NCI-H1417 (cell line): ENCODE measurements around the gene BCL2A1.
"Not testable (repeated sequence)": the region's sequence is repeated elsewhere in the genome, so short reads cannot be mapped to it uniquely, and the experiment has no call there.

ENCODE experiments used
- DNase-seq, 3 experiments: peaks; one replicate each; lab custom pipeline; 2025; lab: John Stamatoyannopoulos, UW

BCL2A1 gene

DNA sequence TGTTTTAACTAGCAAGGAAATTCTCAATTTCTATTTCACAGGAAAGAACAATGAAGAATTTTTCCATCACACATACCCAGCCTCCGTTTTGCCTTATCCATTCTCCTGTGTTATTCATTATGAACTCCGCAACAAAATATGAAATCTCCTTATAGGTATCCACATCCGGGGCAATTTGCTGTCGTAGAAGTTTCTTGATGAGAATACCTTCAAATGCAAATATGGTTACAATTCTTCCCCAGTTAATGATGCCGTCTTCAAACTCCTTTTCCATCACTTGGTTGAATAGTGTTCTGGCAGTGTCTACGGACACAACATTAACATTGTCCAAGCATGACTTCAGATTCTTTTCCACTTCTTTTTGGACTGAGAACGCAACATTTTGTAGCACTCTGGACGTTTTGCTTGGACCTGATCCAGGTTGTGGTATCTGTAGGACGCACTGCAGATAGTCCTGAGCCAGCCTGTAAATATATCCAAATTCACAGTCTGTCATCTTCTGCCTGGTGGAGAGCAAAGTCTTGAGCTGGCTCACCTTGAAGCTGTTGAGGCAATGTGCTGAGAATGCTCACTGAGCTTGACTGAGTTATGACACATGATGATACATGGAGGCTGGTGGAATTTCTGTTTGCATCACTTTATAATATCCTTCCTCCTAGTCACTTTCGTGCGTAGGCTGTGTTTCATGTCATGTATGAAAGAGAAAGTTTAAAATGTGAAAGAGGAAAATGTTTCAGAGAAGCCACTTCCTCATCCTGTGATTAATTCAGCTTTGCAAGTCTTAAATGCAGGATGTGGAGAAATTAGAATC lies at the start of gene BCL2A1:
Gene BCL2A1, minus strand, starts transcription at position 573 of the 811 bp plus-strand sequence. Its CDS starts 77 bp downstream, at position 496.
- DNase-seq, result no peak

DNA sequence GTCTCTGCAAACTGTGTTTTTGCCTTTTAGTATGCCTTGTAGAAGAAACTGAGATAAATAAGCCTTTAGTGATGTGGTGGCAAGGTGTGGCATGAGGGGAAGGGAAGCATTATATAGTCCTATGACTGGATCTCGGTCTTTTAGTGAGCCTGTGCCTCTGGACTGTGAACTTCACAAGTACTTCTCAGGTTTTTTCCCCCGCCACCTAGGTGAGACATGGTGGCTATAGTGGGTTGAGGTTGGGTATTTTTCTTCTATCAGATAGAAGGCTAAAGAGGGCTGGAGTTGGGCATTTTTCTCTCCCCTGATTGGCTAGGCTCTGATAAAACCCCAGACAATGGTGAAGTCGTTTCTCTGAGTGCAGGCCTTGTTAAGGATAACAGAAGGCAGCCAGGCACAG lies 49.7 kb upstream of the BCL2A1 start:
- no peak for DNase-seq

DNA sequence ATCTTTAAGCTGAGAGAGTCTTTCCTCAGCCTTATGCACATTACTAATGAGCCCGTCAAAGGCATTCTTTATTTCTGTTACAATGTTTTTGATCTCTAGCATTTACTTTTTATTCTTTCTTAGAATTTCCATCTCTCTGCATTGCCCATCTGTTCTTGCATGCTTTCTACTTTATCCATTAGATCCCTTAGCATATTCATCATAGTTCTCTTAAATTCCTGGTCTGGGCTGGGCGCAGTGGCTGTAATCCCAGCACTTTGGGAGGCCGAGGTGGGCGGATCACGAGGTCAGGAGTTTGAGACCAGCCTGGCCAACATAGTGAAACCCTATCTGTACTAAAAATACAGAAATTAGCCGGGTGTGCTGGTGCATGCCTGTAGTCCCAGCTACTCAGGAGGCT lies 49.2 kb upstream of the BCL2A1 start:
- not testable (repeated sequence) for DNase-seq

DNA sequence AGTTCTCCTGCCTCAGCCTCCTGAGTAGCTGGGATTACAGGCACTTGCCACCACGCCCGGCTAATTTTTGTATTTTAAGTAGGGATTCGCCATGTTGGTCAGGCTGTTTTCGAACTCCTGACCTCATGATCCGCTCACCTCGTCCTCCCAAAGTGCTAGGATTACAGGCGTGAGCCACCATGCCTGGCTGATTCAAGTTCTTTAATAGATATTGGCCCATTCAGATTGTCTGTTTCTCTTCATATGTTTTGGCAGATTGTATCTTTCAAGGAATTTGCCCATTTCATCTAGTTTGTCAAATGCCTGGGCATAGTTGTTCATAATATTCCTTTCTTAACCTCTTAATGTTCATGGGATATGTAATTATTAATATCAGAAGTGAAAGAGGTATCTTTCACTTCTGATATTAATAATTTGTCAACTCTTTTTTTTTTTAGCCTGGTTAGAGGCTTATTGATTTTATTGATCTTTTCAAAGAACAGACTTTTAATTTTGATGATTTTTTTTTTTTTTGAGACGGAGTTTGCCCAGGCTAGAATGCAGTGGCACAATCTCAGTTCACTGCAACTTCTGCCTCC lies 48.3 kb upstream of the BCL2A1 start:
- no peak for DNase-seq

DNA sequence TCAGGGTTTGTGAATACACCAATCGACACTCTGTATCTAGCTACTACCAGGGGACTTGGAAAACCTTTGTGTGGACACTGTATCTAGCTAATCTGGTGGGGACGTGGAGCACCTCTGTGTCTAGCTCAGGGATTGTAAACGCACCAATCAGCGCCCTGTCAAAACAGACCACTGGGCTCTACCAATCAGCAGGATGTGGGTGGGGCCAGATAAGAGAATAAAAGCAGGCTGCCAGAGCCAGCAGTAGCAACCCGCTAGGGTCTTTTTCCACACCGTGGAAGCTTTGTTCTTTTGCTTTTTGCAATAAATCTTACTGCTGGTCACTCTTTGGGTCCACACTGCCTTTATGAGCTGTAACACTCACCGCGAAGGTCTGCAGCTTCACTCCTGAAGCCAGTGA lies 46.1 kb upstream of the BCL2A1 start:
- not testable (repeated sequence) for DNase-seq

DNA sequence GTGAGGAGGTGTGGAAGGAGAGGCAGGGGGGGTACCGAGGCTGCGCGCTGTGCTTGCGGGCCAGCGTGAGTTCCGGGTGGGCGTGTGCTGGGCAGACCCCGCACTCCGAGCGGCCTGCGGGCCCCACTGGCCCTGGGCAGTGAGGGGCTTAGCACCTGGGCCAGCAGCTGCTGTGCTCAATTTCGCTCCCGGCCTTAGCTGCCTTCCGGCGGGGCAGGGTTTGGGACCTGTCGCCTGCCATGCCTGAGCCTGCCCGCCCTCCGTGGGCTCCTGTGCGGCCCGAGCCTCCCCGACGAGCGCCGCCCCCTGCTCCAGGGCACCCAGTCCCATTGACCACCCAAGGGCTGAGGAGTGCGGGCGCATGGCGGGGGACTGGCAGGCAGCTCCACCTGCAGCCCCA lies 45.5 kb upstream of the BCL2A1 start:
- DNase-seq, result not testable (repeated sequence)

DNA sequence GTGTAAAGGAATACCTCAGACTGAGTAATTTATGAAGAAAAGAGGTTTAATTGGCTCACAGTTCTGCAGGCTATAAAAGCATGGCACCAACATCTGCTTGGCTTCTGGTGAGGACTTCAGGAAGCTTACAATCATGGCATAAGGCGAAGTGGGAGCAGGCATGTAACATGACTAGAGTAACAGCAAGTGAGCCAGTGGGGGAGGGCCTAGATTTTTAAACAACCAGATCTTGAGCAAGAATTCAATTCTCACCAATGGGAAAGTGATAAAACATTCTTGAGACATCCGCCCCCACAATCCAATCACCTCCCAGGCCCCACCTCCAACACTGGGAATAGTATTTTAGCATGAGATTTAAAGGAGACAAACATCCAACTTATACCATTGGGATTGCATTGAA lies 44.2 kb upstream of the BCL2A1 start:
- no peak for DNase-seq

DNA sequence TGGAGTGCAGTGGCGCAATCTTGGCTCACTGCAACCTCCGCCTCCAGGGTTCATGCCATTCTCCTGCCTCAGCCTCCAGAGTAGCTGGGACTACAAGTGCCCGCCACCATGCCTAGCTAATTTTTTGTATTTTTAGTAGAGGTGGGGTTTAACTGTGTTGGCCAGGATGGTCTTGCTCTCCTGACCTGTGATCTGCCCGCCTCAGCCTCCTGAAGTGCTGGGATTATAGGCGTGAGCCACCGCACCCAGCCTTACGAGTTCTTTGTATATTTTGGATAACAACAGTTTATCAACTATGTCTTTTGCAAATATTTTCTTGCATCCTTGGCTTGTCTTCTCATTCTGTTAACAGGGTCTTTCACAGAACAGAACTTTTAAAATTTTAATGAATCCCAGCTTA lies 43.2 kb upstream of the BCL2A1 start:
- DNase-seq, result not testable (repeated sequence)

DNA sequence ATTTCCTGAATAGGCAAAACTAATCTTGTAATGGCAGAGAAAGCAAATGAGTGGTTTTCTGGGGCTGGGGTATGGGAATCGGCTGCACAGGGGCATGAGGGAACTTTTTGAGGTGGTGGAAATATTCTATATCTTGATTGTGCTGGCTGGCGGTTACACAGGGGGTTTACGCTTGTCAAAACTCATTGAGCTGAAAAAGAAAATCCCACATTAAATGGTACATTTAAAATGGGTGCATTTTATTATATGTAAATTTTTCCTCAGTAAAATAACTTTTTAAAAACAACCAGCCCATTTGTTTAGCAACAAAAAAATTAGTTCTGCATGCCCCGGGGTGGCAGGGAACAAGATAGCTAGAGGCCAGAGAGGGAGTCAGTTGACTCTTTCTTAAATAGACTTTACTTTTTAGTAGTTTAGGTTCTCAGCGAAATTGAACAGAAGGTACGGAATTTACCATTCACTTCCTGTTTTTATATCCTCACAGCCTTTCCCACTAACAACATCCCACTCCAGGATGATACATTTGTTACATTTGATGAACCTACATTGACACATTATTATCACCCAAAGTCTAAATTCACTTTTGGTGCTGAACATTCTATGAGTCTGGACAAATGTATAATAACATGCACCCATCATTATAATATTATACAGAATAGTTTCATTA lies 41.2 kb upstream of the BCL2A1 start:
- no peak for DNase-seq

DNA sequence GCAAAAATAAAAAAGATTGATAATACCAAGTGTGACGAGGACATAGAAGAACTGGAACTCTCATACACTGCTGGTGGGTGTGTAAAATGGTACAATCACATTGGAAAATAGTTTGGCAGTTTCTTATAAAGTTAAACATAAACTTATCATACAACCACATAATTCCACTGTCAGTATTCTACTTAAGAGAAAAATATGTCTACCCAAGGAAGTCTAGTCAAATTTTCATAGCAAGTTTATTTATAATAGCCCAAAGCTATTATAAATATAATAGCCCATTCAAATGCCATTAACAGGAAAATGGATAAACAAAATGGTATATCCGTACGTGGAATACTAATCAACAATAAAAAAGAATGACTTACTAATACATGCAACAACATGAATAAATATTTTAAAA lies 40.6 kb upstream of the BCL2A1 start:
- DNase-seq, result no peak

DNA sequence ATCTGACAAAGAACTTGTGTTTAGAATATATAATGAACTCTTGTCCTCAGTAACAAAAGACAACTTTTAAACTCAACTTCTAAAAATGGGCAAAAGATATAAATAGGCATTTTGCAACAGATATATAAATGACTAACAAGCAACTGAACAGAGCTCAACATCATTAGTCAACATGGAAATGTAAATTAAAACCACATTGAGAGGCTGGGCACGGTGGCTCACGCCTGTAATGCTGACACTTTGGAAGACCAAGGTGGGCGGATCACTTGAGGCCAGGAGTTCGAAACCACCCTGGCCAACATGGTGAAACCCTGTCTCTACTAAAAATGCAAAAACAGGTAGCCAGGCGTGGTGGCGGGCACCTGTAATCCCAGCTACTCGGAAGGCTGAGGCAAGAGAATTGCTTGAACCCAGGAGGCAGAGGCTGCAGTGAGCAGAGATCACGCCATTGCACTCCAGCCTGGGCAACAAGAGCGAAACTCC lies 40.1 kb upstream of the BCL2A1 start:
- DNase-seq, result not testable (repeated sequence)

DNA sequence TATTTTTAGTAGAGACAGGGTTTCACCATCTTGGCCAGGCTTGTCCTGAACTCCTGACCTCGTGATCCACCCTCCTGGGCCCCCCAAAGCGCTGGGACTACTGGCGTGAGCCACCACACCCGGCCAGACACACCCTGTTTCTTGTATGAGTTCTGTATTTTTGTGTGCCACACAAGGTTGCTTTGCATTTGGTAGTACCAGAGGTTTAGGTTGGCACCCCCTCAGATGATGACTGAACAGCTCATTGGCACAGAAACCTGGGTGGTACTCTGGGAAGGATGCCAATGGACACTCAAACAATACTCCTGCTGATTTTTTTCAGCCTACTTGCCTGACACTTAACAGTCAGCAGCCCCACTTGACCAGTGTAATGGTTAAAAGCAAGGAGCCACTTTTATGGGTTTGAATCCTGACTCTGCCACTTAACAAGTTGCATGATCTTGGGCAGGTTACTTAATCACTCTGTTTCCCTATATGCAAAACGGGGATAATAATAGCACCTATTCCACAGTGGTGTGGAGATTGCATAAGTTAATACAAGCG lies 39.2 kb upstream of the BCL2A1 start:
- peak; percentile 6 to 50 (median 39) for DNase-seq

DNA sequence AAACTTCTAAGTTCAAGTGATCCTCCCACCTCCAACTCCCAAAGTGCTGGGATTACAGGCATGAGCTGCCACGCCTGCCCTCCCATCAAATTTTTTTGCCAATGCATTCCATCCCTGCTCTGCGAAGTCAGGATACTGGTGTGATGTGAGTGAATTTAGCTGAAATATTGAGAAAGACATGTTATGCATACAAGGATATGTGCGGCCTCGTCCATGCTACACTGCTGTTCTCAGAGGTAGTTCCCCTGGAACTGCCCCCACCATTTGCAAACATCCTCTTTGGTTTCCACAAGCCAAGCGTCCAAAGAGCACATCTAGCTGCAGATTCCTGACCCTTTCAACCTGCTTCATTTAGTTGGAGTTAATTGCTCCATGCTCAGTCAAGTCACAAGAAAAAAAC lies 36.5 kb upstream of the BCL2A1 start:
- no peak for DNase-seq

DNA sequence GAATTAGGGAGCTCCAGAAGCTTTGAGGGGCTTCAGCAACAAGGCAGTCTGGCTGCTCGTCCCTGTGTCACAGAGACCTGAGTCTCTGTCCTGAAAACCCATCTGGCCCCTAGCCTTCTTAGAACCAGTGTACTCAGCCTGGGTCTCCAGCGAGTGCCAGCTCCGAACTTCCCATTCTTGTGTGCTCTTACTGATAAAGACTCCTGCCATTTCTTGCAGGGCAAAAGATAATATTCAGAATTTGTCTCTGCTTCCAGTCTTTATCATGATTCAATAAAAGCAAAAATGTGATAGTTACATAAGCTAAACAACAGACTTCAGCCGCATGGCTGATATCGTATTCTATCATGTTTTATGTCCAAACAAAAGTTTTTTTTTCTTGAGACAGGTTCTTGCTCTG lies 36.0 kb upstream of the BCL2A1 start:
- DNase-seq, result no peak

DNA sequence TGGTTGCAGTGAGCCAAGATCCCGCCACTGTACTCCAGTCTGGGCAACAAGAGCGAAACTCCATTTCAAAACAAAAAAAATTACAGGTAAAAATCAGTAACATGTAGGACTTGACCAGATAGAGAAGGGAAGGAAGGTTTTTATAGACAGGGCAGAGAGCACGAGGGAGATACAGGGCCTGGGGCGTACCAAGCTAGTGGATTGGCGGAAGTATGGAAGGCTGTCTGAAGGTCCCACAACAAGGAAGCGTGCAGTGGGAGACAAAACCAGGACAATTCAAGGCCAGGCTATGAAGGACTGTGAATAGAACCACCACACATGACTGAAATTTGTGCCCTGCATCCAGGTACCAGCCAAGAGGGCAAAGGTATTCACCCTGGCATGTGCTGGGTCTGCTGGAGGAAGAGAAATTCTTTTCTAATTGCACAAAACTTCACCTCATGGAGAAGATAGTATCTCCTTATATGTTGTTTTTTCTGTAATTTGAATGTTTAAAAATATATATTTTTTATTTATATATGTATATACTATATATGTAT lies 33.0 kb upstream of the BCL2A1 start:
- no peak for DNase-seq

DNA sequence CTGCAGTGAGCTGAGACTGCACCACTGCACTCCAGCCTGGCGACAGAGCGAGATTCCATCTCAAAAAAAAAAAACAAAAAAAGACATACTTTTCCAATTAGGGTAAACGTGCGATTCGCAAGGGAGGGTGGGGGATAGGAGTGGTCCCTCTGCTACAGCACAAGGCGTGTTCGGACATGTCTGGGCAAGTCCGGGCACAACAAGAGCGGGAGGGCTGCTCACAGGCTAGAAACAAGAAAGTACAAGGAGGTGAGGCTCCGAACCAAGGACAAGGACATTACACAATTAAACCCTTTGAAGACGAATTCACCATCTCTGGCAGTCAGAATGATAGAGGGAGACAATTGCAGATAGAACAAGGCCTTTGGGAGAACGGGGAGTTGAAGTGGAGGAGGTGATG lies 32.2 kb upstream of the BCL2A1 start:
- DNase-seq, result peak in 2 of 3 experiments; percentile 8 to 33

DNA sequence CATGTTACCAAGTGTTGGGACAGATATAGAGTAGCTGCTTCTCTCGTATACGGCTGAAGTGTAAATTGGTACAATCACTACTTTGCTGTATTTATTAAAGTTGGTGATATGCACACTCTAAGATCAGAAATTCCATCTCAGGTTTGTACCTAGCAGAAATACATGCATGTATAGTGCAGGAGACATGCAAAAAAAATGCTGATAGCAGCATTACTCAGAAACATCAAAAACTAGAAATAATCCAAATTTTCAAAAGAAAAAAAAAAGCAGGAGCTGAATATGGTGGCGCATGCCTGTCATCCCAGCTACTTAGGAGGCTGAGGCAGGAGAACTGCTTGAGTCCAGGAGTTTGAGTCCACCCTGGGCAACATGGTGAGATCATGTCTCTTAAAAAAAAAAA lies 31.3 kb upstream of the BCL2A1 start:
- no peak for DNase-seq

DNA sequence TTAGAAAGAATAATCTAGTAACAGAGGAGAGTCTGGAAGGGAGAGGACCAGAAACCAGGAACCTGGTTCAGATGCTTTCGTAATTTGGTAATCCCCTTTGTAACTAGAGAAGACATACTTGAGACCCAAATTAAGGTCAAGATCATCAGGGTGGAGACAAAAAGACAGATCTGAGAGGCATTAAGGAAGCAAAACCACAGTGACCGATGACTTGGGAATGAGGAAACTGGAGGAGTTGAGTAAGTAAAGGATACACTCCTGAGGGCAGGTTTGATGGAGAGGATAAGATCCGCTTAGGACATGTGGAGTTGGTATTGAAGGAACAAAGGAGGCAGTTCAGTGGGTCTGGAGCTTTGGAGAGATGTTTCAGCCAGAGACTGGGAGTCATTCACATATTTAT lies 23.6 kb upstream of the BCL2A1 start:
- DNase-seq, result no peak

DNA sequence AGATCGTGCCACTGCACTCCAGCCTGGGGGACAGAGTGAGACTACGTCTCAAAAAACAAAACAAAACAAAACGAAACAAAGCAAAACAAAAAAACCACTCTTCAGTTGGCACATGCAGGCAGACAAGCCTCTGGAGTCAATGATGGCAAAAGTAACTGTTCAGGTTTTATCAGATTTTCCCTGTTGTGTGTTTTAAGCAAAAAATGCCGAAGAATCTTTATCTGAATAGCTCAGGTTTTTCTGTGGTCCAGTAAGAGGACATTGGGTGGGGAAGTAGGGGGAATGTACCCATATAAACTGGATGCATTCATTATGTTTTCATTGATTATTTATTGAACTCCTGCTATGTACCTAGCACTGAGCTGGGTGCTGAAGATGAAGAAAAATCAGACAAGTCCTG lies 20.8 kb upstream of the BCL2A1 start:
- no peak for DNase-seq

DNA sequence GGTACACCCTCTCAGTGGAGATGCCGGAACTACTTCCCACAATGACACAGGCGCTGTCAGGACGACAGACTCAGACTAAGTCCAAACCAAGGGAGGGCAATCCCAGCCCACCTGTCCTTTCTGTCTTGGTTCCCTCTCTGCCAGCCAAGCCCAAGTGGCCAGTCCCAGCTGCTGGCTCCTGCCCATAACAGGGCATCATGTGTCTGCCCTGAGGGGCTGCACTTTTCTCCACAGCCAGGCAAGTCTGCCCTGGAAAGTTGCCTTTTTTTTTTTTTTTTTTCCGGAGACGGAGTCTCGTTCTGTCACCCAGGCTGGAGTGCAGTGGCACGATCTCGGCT lies 20.0 kb upstream of the BCL2A1 start:
- DNase-seq, result no peak

DNA sequence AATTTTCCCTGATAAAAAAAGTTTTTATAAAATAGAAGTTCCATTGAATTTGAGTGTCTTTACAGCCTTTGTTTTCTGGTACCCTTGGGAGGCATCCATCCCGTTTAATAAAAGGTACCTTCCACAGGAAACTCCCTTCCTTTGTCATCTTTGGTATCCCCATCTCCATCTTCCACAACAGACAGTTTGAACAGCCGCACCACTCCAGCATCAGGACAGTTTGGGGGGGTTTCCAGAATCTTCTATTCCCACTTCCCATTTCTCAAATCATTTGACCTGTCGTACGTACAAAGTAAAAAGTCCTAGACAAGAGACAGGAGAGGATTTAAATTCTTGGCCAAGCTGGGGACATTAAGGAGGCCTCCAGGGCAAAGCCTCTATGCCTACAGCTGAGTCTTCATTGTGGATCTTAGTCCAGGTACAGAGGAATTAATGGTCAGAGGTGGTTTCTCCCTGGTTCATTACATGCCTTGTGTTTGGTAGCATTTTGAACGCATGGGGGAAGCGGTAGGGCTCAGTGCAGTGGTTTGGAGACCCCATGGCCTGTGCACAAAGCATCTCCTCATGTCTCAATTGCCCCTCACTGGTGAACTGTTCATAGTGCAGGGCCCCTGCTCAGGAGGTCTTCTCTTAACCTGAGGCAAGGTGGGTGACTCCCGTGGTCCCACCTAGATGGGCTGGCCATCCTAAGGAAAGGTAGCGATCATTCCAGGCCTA lies 19.4 kb upstream of the BCL2A1 start:
- DNase-seq, result no peak

DNA sequence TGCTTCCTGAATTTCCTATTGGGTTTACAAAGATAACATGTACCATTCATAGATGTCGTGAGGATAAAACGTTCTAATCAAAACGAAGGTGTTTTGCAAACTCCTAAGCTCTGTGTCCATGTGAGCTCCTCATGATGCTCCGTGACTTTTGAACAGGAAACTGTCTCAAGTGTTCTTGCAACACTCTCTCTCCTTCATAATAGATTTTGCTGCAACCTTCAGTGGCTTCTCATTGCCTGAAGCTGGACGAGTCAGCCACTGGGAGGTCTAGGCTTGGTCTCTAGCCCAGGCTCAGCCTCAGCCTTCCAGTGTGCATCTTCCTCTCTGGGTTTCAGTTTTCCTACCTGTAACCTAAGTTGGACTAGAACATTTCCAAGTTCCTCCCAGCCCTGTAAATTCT lies 18.7 kb upstream of the BCL2A1 start:
- no peak for DNase-seq
